H1 (cell line): Measurements from ENCODE around the gene XKR7. TPM values are rescaled to one million over a fixed set of nuclear protein-coding genes. Genes with fewer than 3 reads are reported as not detected.

Source experiments
- polyA plus RNA-seq, 7 experiments: library from polyadenylated mRNA; depleted of rRNA in 3 of 7; stranded (reverse) in 5 of 7; unstranded in 2 of 7; fragments of >200 nt in 5 of 7; fragments of 200-250 nt in 2 of 7; gene quantifications; 1 replicate in 5 of 7; 2 replicates in 1 of 7; 4 replicates in 1 of 7; pipeline versions ENCODE4 v1.2.1 to v1.2.3, GENCODE V29; 2011 to 2013; ENCODE audit warnings: missing spikeins in 2 of 7, mixed read lengths in 2 of 7
- total RNA-seq: library from RNA; stranded (reverse); fragmentation: NEBNext Ultra II Directional; extraction: Animal tissue kit (Norgen Biotek cat#: 25700); gene quantifications from 2 replicates; pipeline ENCODE4 v1.2.1, GENCODE V29; 2021
- TF ChIP-seq, protein P1 (sequence below), 3 experiments: IDR thresholded peaks; 1 replicate in 2 of 3; 2 replicates in 1 of 3; pipeline versions ENCODE4 v1.5.1 to v1.6.1; 2011; ENCODE audit warnings: low read length in 3 of 3, mild to moderate bottlenecking in 3 of 3, inconsistent platforms in 2 of 3, low read depth in 1 of 3, moderate library complexity in 1 of 3; ENCODE audit not compliant: insufficient read depth in 1 of 3; ENCODE audit errors: control extremely low read depth in 1 of 3

XKR7 gene
- total and polyA plus RNA-seq, 2 of the 8 experiments (the other 6 are each of a cell fraction or from before 2014, with no cell fraction given): 1.8 to 2.4 TPM

DNA sequence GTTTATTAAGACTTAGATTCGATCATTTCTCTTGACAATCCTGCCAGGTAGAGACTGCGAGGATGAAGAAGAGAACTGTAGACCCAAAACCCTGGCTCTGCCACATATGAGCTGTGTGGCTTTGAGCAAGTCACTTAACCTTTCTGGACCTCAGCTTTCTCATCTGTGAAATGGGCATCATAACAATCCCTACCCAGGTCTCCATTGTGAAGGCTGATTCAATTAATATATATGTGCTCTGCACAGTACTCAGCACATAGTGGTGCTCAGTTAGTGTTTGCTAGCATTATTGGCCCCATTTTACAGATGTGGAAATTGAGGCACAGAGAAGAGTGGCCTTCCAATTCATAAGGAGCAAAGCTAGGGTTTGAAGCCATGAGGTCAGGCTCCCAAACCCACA lies 7.9 kb downstream of the XKR7 start (continued):
- TF ChIP-seq, protein P1, sequence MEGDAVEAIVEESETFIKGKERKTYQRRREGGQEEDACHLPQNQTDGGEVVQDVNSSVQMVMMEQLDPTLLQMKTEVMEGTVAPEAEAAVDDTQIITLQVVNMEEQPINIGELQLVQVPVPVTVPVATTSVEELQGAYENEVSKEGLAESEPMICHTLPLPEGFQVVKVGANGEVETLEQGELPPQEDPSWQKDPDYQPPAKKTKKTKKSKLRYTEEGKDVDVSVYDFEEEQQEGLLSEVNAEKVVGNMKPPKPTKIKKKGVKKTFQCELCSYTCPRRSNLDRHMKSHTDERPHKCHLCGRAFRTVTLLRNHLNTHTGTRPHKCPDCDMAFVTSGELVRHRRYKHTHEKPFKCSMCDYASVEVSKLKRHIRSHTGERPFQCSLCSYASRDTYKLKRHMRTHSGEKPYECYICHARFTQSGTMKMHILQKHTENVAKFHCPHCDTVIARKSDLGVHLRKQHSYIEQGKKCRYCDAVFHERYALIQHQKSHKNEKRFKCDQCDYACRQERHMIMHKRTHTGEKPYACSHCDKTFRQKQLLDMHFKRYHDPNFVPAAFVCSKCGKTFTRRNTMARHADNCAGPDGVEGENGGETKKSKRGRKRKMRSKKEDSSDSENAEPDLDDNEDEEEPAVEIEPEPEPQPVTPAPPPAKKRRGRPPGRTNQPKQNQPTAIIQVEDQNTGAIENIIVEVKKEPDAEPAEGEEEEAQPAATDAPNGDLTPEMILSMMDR (IDR thresholded peaks at IDR 0.05; ENCODE audit: control extremely low read depth in 1 of 3, insufficient read depth in 1 of 3, low read depth in 1 of 3, low read length in 3 of 3): no peak
- TF ChIP-seq, all 59 proteins: peak for 2
